Measurements from ENCODE around the gene NFIC. TPM values are rescaled to one million over a fixed set of nuclear protein-coding genes. Genes with fewer than 3 reads are reported as not detected.
"Not testable (repeated sequence)": the region's sequence is repeated elsewhere in the genome, so short reads cannot be mapped to it uniquely, and the experiment has no call there.

The NFIC gene
- total RNA-seq, 1 donor = 17.3 TPM

DNA sequence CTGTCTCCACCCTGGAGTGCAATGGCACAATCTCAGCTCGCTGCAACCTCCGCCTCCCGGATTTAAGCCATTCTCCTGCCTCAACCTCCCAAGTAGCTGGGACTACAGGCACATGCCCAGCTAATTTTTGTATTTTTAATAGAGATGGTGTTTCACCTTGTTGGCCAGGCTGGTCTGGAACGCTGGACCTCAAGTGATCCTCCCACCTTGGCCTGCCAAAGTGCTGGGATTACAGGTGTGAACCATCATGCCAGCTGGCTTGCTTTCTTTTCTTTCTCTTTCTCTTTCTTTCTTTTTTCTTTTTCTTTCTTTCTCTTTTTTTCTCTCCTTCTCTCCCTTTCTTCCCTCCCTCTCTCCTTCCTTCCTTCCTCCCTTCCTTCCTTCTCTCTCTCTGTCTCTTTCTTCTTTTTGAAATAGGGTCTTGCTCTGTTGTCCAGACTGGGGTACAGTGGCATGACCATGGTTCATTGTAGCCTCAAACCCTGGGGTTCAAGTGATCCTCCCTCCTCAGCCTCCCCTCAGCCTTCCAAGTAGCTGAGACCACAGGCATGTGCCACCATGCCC lies 33.3 kb upstream of the NFIC start:
- Histone ChIP-seq H3K4me1 (ENCODE audit: insufficient read depth, low read length) (no peaks in the 10 kb centered on the region), H3K9me3 (ENCODE audit: low read depth, low read length) (no peaks in the 10 kb centered on the region), H3K4me3 (ENCODE audit: low read length) (no peak overlapping the region), H3K27me3 (ENCODE audit: insufficient read depth, low read length) (no peaks in the 10 kb centered on the region)

DNA sequence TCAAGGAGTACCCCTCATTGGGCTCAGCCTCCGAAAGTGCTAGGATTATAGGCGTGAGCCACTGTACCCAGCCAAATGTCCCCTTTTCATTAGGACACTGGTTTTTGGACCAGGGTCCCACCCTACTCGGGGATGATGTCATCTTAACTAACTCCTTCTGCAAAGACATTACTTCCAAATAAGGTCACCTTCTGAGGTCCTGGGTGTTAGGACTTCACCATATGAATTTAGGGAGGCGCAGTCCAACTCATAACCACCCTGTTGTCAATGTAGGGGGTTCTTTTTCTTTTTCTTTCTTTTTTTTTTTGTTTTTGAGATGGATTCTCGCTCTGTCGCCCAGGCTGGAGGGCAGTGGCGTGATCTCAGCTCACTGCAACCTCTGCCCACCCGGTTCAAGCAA lies 32.7 kb upstream of the NFIC start:
- peaks cover 5% of the 10 kb centered on the region for H3K4me1 ChIP-seq (ENCODE audit: insufficient read depth, low read length)
- H3K4me3 ChIP-seq (ENCODE audit: low read length) = no peak overlapping the region
- H3K9me3 ChIP-seq (ENCODE audit: low read depth, low read length) = no peaks in the 10 kb centered on the region
- H3K27me3 ChIP-seq (ENCODE audit: insufficient read depth, low read length) = no peaks in the 10 kb centered on the region

DNA sequence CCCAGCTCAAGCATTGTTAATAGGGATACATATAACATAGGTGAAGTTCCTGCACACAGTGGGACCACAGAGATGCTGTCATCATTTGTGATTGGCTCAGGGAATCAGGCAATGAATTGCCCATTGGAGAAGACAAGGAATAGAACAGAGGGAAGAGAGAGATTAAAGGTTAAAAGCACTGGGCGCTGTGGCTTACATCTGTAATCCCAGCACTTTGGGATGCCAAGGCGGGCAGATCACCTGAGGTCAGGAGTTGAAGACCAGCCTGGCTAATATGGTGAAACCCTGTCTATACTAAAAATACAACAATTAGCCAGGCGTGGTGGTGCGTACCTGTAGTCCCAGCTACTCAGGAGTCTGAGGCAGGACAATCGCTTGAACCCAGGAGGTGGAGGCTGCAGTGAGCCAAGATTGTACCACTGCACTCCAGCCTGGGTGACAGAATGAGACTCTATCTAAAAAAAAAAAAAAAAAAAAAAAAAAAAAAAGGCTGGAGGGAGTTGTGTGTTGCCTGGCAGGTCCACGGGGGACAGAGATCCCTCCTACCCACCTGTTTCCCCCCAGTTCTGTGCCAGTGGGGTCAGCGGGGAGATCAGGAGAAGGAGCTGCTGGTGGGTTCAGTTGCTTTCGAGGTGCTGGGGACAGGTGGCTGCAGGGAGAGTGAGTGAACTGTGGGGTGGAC lies 31.5 kb upstream of the NFIC start:
- H3K9me3 ChIP-seq (ENCODE audit: low read depth, low read length); H3K27me3 ChIP-seq (ENCODE audit: insufficient read depth, low read length); H3K4me1 ChIP-seq (ENCODE audit: insufficient read depth, low read length); H3K4me3 ChIP-seq (ENCODE audit: low read length): not testable (repeated sequence)

DNA sequence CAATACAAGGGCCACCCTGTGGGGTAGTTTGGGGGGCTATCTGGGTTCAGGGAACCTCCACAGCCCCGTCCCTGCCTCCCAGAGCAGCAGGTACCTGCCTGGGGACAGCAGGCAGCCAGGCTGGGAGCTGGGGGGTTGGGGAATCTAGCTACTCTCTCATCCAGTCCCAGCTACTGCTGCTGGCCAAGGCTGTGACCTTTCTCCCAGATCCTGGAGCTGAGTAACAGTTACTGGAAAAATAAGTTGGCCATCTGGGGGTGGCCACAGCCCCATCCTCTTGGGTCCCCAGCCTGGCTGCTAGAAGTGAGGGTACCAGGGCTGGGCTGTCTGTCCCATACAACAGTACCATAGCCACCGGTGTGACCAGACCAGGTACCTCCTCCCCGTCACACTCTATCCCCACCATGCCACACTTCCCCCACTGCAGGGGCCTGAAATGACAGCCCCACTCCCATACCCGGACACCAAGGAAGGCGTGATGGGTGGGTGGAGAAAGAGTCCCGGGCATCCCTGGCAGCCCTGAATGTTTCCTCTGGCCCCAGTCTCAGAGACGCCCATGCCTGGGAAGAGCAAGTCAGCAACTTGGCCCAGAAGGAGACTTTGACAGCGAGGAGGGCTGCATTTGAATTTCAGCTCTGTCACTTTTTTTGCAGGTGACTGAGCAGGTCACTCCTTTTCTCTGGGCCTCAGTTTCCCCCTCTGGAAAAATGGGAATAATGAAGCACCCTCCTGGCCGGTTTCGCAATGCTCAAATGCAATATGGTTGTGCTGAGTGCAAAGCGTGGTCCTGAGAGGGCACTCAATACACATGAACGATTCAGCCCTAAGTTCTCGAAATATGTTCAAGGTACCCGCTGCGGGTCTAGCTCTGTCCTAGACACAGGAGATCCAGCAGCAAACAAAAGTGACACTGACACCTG lies 30.7 kb upstream of the NFIC start:
- Histone ChIP-seq H3K27me3 (ENCODE audit: insufficient read depth, low read length) (no peaks in the 10 kb centered on the region), H3K4me3 (ENCODE audit: low read length) (no peak overlapping the region)

DNA sequence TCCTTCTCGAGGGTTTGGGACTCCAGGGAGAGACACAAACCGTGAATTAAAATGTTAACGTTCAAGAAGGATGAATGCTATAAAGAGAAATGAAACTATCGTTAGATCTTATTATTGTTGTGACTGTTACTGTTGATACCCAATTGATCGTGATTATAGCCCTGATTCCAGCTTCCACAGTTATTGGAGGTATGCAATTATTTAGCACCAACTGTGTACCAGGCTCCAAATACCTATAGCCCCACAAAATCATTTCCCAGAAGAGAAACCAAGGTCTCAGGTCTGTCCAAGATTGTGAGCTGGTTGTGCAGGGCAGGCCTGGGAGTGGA lies 30.1 kb upstream of the NFIC start:
- peaks cover 9% of the 10 kb centered on the region for H3K4me1 ChIP-seq (ENCODE audit: insufficient read depth, low read length)
- H3K4me3 ChIP-seq (ENCODE audit: low read length) = no peak overlapping the region
- no peaks in the 10 kb centered on the region for H3K9me3 ChIP-seq (ENCODE audit: low read depth, low read length)
- H3K27me3 ChIP-seq (ENCODE audit: insufficient read depth, low read length) = no peaks in the 10 kb centered on the region

More for the DNA sequence above, 30.7 kb upstream of the NFIC start:
- Histone ChIP-seq H3K4me1 (ENCODE audit: insufficient read depth, low read length) (peaks cover 9% of the 10 kb centered on the region), H3K9me3 (ENCODE audit: low read depth, low read length) (no peaks in the 10 kb centered on the region)

DNA sequence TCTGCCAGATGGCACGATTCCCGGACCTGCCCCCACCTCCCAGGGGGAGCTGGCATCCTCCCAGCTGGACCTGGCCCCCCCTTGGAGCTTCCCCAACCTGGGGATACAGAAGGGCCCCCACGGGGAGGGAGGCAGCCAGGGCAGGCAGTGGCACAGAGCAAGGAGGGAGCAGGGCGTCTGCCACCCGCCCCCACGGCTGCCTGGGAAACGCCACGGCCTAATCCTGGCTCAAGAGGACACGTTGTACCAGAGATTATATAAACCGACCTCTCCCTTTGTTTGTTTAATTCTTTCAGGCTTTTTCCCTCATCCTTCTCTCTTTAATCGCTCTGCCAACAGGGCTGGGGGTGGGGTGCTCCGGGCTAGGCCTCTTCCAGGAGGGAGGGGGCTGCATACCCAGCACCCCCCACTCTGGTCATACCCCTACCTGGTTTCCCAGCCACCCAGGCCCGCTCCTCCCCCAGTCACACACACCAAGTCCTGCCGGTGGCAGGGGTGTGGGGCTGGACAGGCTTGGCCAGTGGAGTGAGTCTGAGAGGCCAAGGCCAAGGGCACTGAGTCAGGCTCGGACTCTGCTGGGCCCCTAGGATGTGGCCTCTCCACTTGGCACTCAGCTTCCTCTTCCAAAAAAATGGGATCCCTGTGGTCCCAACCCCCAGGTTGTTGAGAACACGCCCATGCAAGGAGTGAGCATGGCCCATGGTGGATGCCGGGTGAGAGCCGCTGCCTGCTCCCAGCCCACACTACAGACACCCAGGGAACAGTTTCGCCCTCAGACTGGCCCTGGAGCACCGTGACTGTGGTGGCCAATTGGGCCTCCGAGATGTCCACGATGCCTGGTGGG lies 29.5 kb upstream of the NFIC start:
- H3K4me3 ChIP-seq (ENCODE audit: low read length) = no peak overlapping the region
- H3K4me1 ChIP-seq (ENCODE audit: insufficient read depth, low read length) = peaks cover 9% of the 10 kb centered on the region
- H3K27me3 ChIP-seq (ENCODE audit: insufficient read depth, low read length) = no peaks in the 10 kb centered on the region
- H3K9me3 ChIP-seq (ENCODE audit: low read depth, low read length) = no peaks in the 10 kb centered on the region

DNA sequence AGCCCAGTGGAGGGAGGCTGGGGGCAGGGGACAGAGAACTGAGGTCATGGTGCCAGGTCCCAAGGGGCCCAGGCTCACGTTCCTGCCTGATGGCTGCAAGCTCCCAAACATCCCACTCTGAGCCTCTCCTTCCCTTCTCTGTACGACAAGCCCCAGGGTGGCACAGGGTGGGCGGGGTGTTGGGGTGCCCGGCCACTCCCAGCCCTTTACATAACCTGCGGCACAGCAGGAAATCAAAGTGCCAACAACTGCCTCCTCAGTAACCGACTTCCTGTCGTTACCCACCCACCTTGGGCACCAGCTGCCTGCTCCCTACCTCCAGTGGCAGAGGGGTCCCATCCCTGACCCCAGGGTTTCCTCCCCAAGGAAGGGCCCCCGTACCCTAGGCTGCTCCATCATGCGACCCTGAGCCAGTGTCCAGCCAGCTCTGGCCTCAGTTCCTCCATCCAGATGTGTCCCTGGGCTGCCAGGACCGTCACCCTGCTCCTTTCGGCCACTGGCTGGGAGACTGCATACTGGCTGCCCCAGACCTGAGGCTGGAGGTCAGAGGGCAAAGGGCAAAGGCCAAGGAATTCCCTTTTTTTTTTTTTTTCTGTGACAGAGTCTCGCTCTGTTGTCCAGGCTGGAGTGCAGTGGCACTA lies 27.7 kb upstream of the NFIC start:
- Histone ChIP-seq H3K4me3 (ENCODE audit: low read length) (no peak overlapping the region), H3K9me3 (ENCODE audit: low read depth, low read length) (no peaks in the 10 kb centered on the region), H3K27me3 (ENCODE audit: insufficient read depth, low read length) (no peaks in the 10 kb centered on the region), H3K4me1 (ENCODE audit: insufficient read depth, low read length) (peaks cover 18% of the 10 kb centered on the region)

DNA sequence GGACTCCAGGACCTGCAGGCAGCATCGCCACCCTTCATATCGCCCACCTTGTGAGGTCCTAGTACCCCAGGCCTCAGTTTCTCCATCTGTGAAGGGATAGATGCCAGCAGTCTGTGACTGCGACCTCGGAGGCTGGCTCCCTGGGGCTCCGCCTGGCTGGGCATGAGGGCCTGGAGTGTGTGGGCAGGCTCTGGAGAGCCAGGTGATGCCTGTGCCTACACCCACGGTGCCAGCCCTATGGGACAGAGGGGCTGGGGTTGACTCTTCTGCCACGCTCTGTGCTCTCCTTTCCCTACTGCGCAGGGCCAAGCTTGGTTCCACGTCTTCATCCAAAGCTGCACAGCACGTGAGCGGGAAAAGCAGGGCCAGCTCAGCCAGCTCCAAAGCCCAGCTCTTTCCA lies 26.0 kb upstream of the NFIC start:
- H3K4me1 ChIP-seq (ENCODE audit: insufficient read depth, low read length) = peaks cover 18% of the 10 kb centered on the region
- no peak overlapping the region for H3K4me3 ChIP-seq (ENCODE audit: low read length)
- no peaks in the 10 kb centered on the region for H3K9me3 ChIP-seq (ENCODE audit: low read depth, low read length)
- H3K27me3 ChIP-seq (ENCODE audit: insufficient read depth, low read length) = no peaks in the 10 kb centered on the region

DNA sequence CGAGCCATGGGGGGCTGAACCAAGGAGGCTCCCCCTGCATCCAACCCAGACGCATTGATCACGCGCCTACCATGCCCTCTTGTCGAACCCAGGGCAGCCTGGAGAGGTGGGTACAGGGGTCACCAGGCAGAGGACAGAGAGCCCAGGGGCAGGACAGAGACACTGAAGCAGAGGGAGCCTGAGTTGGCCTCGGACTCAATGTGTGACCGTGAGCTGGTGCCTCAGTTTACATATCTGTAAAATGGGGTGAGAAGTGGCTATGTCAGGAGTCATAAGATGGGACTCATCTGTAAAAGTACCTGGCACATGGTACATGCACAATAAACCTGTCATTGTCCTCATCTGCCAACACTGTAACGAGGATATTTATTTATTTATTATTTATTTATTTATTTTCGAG lies 24.1 kb upstream of the NFIC start:
- Histone ChIP-seq H3K27me3 (ENCODE audit: insufficient read depth, low read length) (no peaks in the 10 kb centered on the region), H3K4me1 (ENCODE audit: insufficient read depth, low read length) (peaks cover 18% of the 10 kb centered on the region), H3K9me3 (ENCODE audit: low read depth, low read length) (no peaks in the 10 kb centered on the region), H3K4me3 (ENCODE audit: low read length) (no peak overlapping the region)

DNA sequence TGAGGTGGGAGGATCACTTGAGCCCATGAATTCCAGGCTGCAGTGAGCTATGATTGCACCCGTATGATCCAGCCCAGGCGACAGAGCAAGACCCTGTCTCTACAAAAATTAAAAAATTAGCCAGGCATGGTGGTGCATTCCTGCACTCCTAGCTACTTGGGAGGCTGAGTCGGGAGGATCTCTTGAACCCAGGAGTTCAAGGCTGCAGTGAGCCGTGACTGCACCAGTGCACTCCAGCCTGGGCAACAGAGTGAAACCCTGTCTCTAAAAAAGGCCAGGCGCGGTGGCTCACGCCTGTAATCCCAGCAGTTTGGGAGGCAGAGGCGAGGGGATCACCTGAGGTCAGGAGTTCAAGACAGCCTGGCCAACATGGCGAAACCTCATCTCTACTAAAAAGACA lies 23.4 kb upstream of the NFIC start:
- not testable (repeated sequence) for H3K4me3 ChIP-seq (ENCODE audit: low read length); H3K27me3 ChIP-seq (ENCODE audit: insufficient read depth, low read length); H3K9me3 ChIP-seq (ENCODE audit: low read depth, low read length)
- peaks cover 18% of the 10 kb centered on the region for H3K4me1 ChIP-seq (ENCODE audit: insufficient read depth, low read length)

DNA sequence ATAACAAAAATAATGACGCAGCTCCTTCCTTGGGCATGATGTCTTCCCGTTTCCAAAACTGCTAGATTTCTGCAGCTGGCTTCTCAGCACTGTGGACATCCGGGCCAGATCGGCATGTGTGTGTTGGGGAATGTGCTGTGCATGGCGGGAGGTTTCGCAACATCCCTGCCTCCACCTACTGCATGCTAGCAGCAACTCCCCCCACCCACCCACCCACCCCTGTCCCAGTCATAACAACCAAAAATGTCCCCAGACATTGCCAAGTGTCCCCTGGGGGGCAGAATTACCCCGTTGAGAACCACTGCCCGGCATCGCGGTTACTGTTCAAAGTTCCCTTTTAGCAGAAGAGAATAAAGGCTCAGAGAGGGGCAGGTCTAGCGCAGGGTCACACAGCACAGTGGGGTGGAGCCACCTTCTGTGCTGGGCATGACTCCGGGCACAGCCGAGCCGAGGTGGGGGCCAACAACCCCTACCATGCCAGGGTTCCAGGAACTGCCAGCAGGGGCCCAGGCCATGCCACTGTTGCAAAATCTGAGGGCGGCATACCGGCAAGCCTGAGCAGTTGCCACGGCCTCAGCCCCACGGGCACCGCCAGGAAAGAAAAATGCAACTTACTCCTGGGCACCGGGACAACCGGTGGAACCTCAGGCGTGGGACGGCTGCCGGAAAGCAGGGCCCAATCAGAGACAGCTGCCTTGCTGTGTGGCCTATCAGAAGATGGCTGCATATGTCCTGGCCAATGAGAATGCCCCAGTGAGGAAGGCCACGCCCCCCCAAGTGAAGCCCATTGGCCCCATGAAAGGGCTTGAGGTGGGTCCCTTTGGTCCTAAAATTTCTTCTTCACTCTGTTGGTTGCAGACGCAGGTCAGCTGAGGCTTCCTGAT lies 22.5 kb upstream of the NFIC start:
- H3K4me1 ChIP-seq (ENCODE audit: insufficient read depth, low read length) = peaks cover 11% of the 10 kb centered on the region
- H3K4me3 ChIP-seq (ENCODE audit: low read length) = peak overlapping the region; percentile 22
- no peaks in the 10 kb centered on the region for H3K9me3 ChIP-seq (ENCODE audit: low read depth, low read length)
- H3K27me3 ChIP-seq (ENCODE audit: insufficient read depth, low read length) = no peaks in the 10 kb centered on the region

DNA sequence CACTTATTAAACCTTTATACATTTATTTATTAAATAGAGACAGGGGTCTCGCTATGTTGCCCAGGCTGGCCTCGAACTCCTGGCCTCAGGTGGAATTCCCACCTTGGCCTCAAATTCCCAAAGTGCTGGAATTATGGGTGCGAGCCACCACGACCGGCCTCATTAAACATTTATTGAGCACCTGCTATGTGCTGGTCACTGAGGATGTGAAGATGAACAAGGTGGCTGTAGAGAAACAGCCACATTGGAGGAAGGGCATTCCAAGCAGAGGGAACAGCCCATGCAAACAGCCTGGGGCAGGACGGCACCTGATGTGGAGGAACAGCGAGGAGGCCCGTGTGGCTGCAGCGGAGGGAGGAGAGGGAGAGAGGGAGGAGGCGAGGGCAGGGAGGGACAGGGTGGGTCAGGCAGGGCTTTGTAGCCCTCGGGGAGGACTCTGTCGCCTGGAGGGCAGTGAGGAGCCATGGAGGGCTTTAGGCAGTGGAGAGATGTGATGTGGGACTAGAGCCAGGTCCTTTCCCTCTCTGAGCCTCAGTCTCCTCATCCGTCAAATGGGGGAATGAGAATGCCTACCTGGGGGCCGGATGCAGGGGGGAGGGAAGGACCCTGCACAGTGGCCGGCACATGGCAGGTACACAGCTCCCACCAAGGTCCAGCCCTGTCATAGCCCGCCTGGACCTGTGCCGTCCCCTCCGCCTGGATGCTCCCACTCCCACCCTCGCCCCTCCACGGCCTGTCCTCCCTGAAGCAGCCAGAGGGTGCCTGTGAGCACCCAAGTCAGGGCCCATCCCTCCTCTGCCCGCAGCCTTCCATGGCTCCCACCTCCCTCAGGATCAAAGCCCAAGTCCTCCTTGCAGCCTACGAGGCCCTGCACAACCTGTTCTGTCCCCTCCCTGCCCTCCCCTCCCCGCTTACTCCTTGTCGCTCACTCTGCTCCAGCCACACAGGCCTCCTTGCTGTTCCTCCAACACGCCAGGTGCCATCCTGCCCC lies 21.5 kb upstream of the NFIC start:
- Histone ChIP-seq H3K27me3 (ENCODE audit: insufficient read depth, low read length) (no peaks in the 10 kb centered on the region), H3K9me3 (ENCODE audit: low read depth, low read length) (no peaks in the 10 kb centered on the region), H3K4me3 (ENCODE audit: low read length) (no peak overlapping the region), H3K4me1 (ENCODE audit: insufficient read depth, low read length) (peaks cover 9% of the 10 kb centered on the region)
